Measurements from ENCODE around the gene CPVL.

The CPVL gene

DNA sequence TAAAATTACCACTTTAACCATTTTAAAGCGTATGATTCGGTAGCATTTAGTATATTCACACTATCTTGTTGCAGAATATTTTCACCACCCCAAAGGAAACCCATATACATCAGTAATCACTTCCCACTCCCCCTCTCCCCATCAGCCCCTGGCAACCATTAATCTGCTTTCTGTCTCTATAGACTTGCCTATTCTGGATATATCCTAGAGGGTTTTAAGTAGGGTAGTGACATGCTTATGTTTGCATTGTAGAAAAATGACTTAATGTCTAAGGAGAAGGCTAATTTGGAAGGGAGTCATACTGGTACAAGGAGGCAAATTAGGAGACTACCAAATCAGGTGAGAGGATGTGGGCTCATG, 145.6 kb downstream of the CPVL start:
- DNase-seq (ENCODE audit: low spot score): no peak

DNA sequence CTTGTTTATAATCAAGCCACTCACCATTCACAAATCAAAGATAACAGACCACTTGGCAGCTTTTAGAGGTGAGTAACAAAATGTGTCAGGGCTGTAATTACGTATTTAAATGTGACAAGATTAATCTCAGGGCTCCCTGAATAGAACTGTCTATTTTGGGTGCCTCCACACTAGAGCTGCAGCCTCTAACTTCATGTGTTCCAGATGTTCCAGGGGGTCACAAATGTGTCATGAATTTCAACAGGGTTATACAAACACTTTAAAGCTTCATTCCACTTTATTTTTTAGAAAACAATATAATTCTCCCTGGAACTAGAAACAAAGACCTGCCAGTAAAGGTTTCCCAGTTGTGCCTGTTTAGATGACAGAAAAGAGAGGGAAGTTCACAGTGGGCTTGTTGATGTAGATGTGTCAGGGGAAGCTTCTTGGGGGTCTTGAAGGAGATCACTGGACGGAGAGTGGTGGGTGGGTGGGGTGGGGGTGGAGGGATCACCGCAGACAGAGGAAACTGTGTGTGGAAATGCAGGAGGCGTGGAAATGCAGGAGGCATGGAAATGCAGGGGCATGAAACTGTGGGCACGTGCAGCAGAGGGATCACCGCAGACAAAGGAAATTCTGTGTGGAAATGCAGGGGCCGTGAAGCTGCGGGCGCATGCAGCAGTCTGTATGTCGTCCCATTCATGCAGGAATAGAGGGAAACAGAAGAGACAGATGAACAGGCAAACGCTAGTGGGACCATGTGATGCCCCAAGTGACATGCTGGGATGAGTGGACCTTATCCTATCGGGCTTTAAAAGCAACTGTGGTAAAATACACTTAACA, 146.2 kb downstream of the CPVL start:
- DNase-seq (ENCODE audit: low spot score): no peak

GRCh38 chr7:28999427-28999826, 146.9 kb downstream of the CPVL start:
- no peak for DNase-seq (ENCODE audit: low spot score)

- DNase-seq (ENCODE audit: low spot score): no peak
These were observed 148.2 kb downstream of the CPVL start for GRCh38 chr7:28998105-28998504.

DNA sequence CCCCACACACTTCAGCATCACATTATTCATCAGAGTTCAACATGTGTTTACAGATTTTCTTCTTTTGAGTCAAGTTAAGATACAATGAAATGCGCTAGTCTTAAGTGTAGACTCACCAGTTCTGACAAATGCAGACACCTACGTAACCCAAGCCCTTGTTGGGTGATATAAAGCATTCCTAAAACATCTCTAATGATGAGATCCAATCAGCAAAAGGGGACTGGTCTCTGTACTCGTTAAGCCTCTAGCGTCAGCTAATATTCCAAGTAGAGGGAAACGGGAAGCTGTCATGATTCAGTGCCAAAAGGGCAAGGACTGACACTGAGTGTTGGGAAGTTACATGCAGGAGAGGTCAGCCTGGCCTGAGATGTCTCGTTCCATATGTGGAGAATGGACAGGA, 149.5 kb downstream of the CPVL start:
- DNase-seq (ENCODE audit: low spot score): no peak

GRCh38 chr7:28993371-28993770, 153.0 kb downstream of the CPVL start:
- no peak for DNase-seq (ENCODE audit: low spot score)

DNA sequence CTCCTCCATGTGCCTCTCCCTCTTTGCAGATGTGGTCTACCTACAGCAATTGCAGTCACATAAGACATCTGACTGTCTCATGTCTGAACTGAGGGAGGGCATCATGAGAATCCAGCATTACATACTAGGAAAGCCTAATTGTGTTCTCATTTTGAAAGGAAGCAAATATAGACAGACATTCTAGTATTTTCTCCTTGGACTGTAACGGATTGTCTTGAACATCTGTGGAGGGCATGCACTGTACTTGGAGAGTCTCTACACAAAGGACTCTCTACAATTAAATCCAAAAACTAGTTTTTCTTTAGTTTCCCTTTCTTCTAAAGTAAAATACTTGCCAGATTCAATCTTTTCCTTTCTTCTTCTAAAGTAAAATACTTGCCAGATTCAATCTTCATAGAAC, 153.5 kb downstream of the CPVL start:
- no peak for DNase-seq (ENCODE audit: low spot score)

DNA sequence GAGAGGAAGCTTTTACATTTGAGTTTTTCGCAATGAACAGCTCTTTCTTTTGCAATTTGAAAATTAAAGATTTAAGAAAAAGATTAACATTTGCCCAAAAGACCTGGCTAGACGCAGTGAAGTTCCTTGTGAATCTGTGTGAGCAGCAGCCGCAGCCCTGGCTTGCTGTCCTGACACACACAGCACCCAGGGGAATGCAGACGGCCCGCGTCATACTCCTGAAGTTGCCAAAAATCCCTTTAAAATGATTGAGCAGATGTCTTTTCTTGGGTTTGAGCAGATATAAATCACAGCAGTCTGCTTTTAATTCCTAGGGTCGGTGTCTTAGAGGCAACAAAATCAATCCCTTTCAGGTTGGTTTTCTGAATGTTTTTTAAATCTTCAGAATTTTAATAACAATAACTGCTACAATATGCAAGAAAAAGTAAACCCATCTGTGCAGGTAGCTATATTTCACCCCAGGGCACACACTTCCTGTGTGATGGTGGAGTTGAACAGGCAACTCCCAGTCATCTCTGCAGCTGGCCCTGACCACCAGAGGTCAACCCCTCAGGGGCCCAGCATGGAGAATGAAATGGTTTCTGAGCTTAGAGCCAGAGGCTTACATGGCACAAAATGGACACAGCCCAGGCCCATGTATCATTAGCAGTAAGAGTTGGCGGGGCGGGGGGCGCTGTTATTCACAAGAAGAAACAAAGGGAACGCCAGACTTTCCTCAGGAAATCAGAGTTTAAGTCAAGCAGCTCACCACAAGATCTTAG, 156.0 kb downstream of the CPVL start:
- no peak for DNase-seq (ENCODE audit: low spot score)

GRCh38 chr7:28989211-28989980, 156.9 kb downstream of the CPVL start:
- no peak for DNase-seq (ENCODE audit: low spot score)

GRCh38 chr7:28988810-28989209, 157.5 kb downstream of the CPVL start:
- DNase-seq (ENCODE audit: low spot score): no peak

DNA sequence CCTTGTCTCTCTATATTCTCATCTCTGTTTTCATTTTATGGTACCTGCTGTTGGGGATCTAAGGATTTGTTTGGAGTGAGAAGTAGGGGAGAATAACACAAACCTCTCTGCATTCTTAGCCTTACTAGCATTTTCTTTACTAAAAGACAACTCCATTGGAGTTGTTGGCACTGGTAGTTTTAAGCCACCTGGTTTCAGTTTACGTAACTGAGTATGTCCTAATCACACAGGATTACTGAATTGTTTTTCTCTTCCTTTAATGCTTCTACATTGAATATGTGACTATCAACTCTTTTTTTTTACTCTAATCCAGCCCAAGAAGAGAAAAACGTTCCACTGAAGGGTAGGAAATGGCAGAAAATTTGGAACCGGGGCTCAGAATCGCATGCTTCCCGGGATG, 158.2 kb downstream of the CPVL start:
- no peak for DNase-seq (ENCODE audit: low spot score)

DNA sequence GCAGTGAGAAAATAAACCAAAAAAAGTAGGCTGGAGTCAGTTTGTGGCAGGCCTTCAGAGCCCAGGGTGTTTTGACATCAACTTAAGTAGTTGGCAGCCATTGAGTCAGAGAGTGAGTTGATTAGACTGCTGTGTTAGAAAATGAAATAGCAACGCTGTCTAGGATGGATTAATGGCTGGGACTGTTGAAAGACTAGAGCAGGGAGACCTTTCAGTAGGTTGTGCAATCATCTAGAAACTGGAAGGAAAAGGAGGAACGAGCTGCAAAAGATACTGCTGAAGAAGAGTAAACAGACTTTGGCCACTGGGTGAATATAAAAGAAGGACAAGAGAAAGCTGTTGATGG, 159.6 kb downstream of the CPVL start:
- peak; percentile 39 for DNase-seq (ENCODE audit: low spot score)

DNA sequence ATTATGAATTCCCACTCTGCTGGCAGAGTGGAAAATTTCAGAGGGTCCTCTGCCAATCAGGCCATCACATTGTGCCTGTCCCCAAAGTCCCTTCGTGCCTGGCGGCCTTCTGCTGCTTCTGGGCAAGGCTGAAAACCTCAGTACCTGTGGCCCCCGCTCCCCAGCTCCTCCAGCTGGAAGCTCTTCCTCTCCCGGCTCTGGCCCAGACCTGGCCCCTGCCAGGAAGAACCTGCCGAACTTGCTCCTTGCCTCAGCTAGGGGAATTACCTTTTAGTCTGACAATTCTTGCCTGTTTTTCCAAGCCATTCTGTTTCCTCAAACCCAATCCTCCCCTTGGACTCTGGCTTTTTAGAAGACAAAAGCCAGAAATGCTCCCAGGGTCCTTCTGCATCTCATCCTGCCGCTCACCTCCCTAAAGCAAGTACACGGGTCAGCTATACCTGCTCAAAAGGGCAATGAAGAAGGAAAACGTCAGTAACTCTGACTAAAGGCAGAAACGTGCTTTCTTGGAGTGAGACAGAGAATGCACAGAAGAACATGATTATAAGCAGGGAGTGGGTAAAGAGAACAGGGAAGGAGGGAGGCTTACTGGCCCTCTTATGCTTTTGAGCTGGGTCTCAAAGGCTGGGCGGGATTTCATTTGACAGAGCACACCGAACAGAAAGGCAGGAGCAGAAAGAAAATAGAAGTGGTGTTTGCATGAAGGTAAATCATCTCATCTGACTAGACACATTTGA, 160.1 kb downstream of the CPVL start:
- no peak for DNase-seq (ENCODE audit: low spot score)

DNA sequence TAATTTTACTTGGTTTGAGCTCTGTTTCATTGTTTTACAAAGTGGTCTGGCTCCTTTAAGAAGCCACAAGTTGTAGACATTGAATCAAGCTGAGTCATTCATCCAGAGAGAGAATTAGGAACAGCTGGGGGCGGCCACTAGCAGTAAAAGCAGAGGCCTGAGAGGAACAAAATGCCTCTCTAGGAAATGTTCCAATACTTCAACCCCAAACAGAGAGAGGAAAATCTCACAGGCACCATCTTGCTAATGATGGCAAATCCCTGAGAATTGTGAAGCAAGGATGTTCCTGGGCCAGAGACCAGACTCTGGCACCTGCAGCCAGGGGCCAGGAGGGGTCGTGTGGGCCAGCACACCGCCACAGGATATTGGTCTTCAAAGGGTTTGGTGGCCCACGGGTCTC, 161.7 kb downstream of the CPVL start:
- peak; percentile 42 for DNase-seq (ENCODE audit: low spot score)

DNA sequence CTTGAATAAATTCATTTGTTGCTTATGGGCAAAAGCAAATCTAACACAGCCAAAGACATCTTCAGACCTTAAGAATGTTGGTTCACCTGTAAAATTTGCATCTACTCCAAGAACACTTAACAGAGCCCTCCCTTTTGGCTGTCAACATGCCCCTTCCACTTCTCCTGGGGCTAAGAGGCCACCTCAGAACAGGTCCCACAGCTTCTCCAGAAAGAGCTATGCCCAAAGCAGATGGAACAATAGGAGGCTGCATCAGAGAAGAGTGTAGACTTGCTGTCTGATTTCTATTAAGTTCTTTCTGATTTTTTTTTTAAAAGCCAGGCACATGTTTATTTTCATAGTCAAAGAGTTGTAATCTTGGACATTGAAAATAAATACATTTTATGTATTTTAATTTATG, 162.1 kb downstream of the CPVL start:
- DNase-seq (ENCODE audit: low spot score): no peak

DNA sequence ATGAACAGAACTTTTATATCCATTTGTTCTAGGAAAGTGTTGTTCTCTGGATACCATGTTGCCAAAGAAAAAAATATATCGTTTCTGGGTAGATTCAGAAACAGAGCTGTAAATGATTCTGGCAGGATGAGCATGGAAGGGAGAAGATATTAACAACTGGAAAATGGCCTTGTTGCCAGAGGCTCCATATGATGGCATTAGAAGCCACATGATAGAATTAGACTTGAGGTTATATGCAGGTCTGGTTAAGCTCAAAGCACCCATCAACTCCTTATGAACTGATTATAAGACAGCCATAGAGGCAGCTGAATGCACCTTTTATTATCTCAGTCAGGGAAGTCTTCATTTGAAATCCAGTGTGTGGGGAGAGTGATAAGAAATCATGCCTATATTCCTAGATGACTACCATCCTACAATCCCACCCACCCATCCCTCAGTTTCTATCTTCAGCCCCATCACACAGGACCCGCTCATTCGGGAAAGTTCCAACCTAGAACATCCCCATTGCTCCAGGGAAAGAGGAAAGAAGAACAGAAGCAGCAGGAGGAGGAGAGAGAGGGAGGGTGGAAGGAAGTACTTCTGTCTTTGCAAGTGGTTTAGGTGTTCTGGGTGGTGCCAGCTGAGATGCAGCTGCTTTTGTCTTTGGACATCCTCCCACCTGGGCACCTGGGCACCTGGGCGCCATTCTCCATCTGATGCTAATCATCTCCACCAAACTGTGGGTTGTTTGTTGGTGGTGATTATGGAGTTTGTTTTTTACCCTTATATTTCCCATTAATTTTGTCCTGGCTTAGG, 162.7 kb downstream of the CPVL start:
- DNase-seq (ENCODE audit: low spot score): no peak

GRCh38 chr7:28981161-28981465, 165.2 kb downstream of the CPVL start:
- DNase-seq (ENCODE audit: low spot score): peak; percentile 36

- DNase-seq (ENCODE audit: low spot score): peak; percentile 20
These were observed 165.7 kb downstream of the CPVL start for GRCh38 chr7:28980451-28981160.

- no peak for DNase-seq (ENCODE audit: low spot score)
These were observed 166.6 kb downstream of the CPVL start for GRCh38 chr7:28979776-28980175.

- no peak for DNase-seq (ENCODE audit: low spot score)
These were observed 168.5 kb downstream of the CPVL start for GRCh38 chr7:28977881-28978280.

- DNase-seq (ENCODE audit: low spot score): no peak
These were observed 170.3 kb downstream of the CPVL start for GRCh38 chr7:28976022-28976421.

All from pons (tissue), 1 donor.